LNCAP (cell line): Measurements from ENCODE around the gene LRGUK.

ENCODE experiments used
- CTCF ChIP-seq: fragments of 450-650 bp; IDR thresholded peaks from 2 replicates; pipeline ENCODE4 v1.5.1; 2017; ENCODE audit warnings: mild to moderate bottlenecking

LRGUK gene

GRCh38 chr7:134297489-134297888 is 170.3 kb downstream of the LRGUK start:
- no peak for TF ChIP-seq CTCF

- TF ChIP-seq CTCF, result no peak
Measured at GRCh38 chr7:134298902-134299683, 172.0 kb downstream of the LRGUK start.

- TF ChIP-seq CTCF, result no peak
Measured at GRCh38 chr7:134300988-134301387, 173.8 kb downstream of the LRGUK start.

GRCh38 chr7:134301592-134301991 is 174.5 kb downstream of the LRGUK start:
- no peak for TF ChIP-seq CTCF

GRCh38 chr7:134302120-134302519 is 175.0 kb downstream of the LRGUK start:
- TF ChIP-seq CTCF, result no peak

- TF ChIP-seq CTCF, result no peak
Measured at GRCh38 chr7:134307320-134307719, 180.2 kb downstream of the LRGUK start.

GRCh38 chr7:134308548-134308947 is 181.4 kb downstream of the LRGUK start:
- TF ChIP-seq CTCF, result no peak

GRCh38 chr7:134311807-134312206 is 184.7 kb downstream of the LRGUK start:
- no peak for TF ChIP-seq CTCF
